ENCODE measurements around the gene GFRA1. TPM values are rescaled to one million over a fixed set of nuclear protein-coding genes. Genes with fewer than 3 reads are reported as not detected.

The GFRA1 gene
- polyA plus RNA-seq, 4 donors = 19.6 to 29.4 (median 24.4) TPM

Other genes with a start within 250 kb of the GFRA1 start
- gene CCDC172, start 51.2 kb upstream of the GFRA1 start, polyA plus RNA-seq (ENCODE audit: insufficient read length in 4 of 4) = not detected
- gene PNLIPRP3, start 154.6 kb upstream of the GFRA1 start, polyA plus RNA-seq (ENCODE audit: insufficient read length in 4 of 4) = not detected

Data from right renal pelvis (tissue), 4 donors.